Mesenchymal stem cell (in vitro differentiated cells and primary cell): ENCODE data around the gene TYROBP.
A peak's percentile ranks its signal among the peaks of the same experiment; 100 is the strongest.

Source experiments
- DNase-seq: peaks from one replicate; pipeline ENCODE4 v3.0.0-alpha.2; 2013
- H2AFZ ChIP-seq: one replicate; pipeline ENCODE4 v1.6.1; 2013; ENCODE audit warnings: low read depth, mild to moderate bottlenecking, control low read depth, inconsistent platforms, low read length, moderate library complexity
- H2AK5ac ChIP-seq: 2 replicates; pipeline ENCODE4 v1.6.1; 2013; ENCODE audit warnings: low read length, moderate library complexity, mild to moderate bottlenecking, inconsistent platforms; ENCODE audit not compliant: severe bottlenecking
- H2BK120ac ChIP-seq: one replicate; pipeline ENCODE4 v1.6.1; 2013; ENCODE audit warnings: low read depth, mild to moderate bottlenecking, inconsistent platforms, low read length, moderate library complexity
- H2BK12ac ChIP-seq, 2 experiments: one replicate each; pipeline ENCODE4 v1.6.1; 2013; ENCODE audit warnings: inconsistent platforms in 2 of 2, low read length in 2 of 2, mild to moderate bottlenecking in 2 of 2, moderate library complexity in 2 of 2, control low read depth in 1 of 2
- H2BK15ac ChIP-seq: one replicate; pipeline ENCODE4 v1.6.1; 2013; ENCODE audit warnings: mild to moderate bottlenecking, low read depth, inconsistent platforms; ENCODE audit not compliant: poor library complexity, severe bottlenecking
- H2BK5ac ChIP-seq: 2 replicates; pipeline ENCODE4 v1.6.1; 2013; ENCODE audit warnings: low read depth, mild to moderate bottlenecking, low read length, control low read depth, inconsistent platforms; ENCODE audit not compliant: poor library complexity, severe bottlenecking
- H3K14ac ChIP-seq, 2 experiments: one replicate each; pipeline ENCODE4 v1.6.1; 2013; ENCODE audit warnings: inconsistent platforms in 2 of 2, low read length in 2 of 2, control low read depth in 1 of 2, mild to moderate bottlenecking in 1 of 2, moderate library complexity in 1 of 2
- H3K18ac ChIP-seq, 2 experiments: one replicate each; pipeline ENCODE4 v1.6.1; 2013; ENCODE audit warnings: inconsistent platforms in 2 of 2, low read length in 2 of 2, control low read depth in 1 of 2, low read depth in 1 of 2, mild to moderate bottlenecking in 1 of 2
- H3K23ac ChIP-seq, 2 experiments: one replicate each; pipeline ENCODE4 v1.6.1; 2013; ENCODE audit warnings: inconsistent platforms in 2 of 2, low read length in 2 of 2, mild to moderate bottlenecking in 2 of 2, moderate library complexity in 2 of 2, control low read depth in 1 of 2
- H3K27ac ChIP-seq: 2 replicates; pipeline ENCODE4 v1.5.1; 2013; ENCODE audit warnings: mild to moderate bottlenecking, moderate library complexity, low read length, control low read depth, inconsistent platforms; ENCODE audit not compliant: poor library complexity, severe bottlenecking
- H3K27me3 ChIP-seq, 2 experiments: 2 replicates each; pipeline versions ENCODE4 v1.6.1 to v1.7.0; 2013; ENCODE audit warnings: low read length in 2 of 2, mild to moderate bottlenecking in 2 of 2, moderate library complexity in 2 of 2, control low read depth in 1 of 2, inconsistent platforms in 1 of 2; ENCODE audit not compliant: control insufficient read depth in 1 of 2, insufficient read depth in 1 of 2
- H3K36me3 ChIP-seq, 2 experiments: 2 replicates each; pipeline versions ENCODE4 v1.6.1 to v1.7.0; 2013; ENCODE audit warnings: low read length in 2 of 2, control low read depth in 1 of 2, inconsistent platforms in 1 of 2, low read depth in 1 of 2, mild to moderate bottlenecking in 1 of 2; ENCODE audit not compliant: insufficient read depth in 2 of 2, control insufficient read depth in 1 of 2
- H3K4ac ChIP-seq, 2 experiments: one replicate each; pipeline ENCODE4 v1.6.1; 2013; ENCODE audit warnings: inconsistent platforms in 2 of 2, low read length in 2 of 2, mild to moderate bottlenecking in 2 of 2, moderate library complexity in 2 of 2, control low read depth in 1 of 2, low read depth in 1 of 2
- H3K4me1 ChIP-seq: 2 replicates; pipeline ENCODE4 v1.6.1; 2013; ENCODE audit warnings: low read depth, low read length, control low read depth; ENCODE audit not compliant: control insufficient read depth, insufficient read depth
- H3K4me2 ChIP-seq: 2 replicates; pipeline ENCODE4 v1.6.1; 2013; ENCODE audit warnings: low read length, mild to moderate bottlenecking, inconsistent platforms; ENCODE audit not compliant: poor library complexity, severe bottlenecking
- H3K4me3 ChIP-seq, 2 experiments: 2 replicates each; pipeline versions ENCODE4 v1.5.1 to v1.7.0; 2013; ENCODE audit warnings: low read length in 2 of 2, mild to moderate bottlenecking in 2 of 2, control low read depth in 1 of 2, low read depth in 1 of 2; ENCODE audit not compliant: insufficient read depth in 1 of 2
- H3K79me1 ChIP-seq: replicated peaks from 2 replicates; pipeline ENCODE4 v1.6.1; 2013; ENCODE audit warnings: mild to moderate bottlenecking, control low read depth, low read length, inconsistent platforms; ENCODE audit not compliant: poor library complexity, severe bottlenecking
- H3K9ac ChIP-seq: 2 replicates; pipeline ENCODE4 v1.7.0; 2013; ENCODE audit warnings: mild to moderate bottlenecking, low read length, moderate library complexity
- H3K9me3 ChIP-seq: 2 replicates; pipeline ENCODE4 v1.7.0; 2013; ENCODE audit warnings: mild to moderate bottlenecking, low read length; ENCODE audit not compliant: control insufficient read depth
- H4K8ac ChIP-seq: one replicate; pipeline ENCODE4 v1.6.1; 2013; ENCODE audit warnings: inconsistent platforms, mild to moderate bottlenecking, low read length, moderate library complexity
- H4K91ac ChIP-seq: one replicate; pipeline ENCODE4 v1.6.1; 2013; ENCODE audit warnings: mild to moderate bottlenecking, low read length, inconsistent platforms
- WGBS: methylation state at CpG from one replicate; pipeline ENCODE4 v1.1.7; 2013; ENCODE audit warnings: mixed read lengths; 5-methylcytosine and 5-hydroxymethylcytosine counted together

The TYROBP gene

DNA sequence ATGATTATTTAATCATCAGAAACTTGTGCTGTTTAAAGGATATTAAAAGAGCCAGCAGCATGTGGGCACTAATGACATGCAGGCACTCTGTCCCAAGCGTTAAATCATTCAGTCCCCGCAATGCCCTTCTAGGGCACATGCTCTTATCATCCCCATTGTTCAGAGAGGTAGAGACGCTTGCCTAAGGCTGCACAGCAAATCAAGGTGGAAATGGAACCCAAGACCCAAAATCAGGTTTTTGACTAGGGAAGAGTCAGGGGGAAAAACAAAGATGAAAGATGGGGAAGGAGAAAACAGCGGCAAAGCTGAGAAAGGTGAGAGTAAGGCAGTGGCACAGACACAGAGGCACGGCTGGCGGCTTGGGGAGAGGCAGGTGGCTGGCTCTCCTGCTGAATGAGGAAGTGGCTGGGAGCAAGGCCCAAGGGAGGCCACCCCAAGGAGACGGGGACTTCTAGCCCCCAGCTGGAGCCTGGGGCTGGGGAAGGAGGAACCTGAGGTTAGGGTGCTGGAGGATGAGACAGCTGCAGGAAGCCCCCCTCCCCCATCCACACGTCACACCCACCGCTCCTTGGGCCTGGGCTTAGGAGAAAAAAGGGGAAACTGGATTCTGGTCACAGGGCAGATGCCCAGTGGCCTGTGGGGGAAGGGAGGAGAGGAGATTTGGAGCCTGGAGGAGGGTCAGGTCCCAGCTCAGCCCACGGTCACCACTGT, 1.0 kb upstream of the TYROBP start:
- 74% methylated on average over 7 of the region's 10 CpGs for WGBS

DNA sequence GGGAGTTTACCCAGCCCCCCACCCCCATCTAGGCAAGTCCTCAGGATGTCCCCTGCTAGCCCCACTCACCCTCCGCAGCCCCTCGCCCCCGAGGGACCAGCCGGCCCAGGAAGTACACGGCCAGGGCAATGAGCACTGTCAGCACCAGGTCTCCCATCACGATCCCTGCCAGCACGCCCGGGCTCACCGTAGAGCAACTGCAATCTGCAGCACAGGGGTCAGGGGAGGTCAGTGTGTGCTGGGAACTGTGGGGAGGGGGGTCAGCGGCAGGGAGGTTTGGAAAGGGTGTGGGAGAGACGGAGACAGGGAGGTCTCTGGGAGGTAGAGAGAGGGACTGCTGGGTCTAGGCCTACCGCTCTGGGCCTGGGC, 734 bp downstream of the TYROBP start:
- H2BK5ac ChIP-seq: no peak overlapping the region
- H3K79me1 ChIP-seq: no peaks in the 10 kb centered on the region
- H3K27ac ChIP-seq: no peak overlapping the region
- H2BK120ac ChIP-seq: no peak overlapping the region
- H3K9ac ChIP-seq: no peak overlapping the region
- 33% methylated on average over 12 of the region's 12 CpGs for WGBS
- H3K36me3 ChIP-seq: no peaks in the 10 kb centered on the region
- H3K18ac ChIP-seq: no peak overlapping the region
- no peak overlapping the region for H3K14ac ChIP-seq
- no peak overlapping the region for H2AK5ac ChIP-seq
- H3K23ac ChIP-seq: no peak overlapping the region
- no peaks in the 10 kb centered on the region for H3K9me3 ChIP-seq
- no peak overlapping the region for H2BK15ac ChIP-seq
- H2BK12ac ChIP-seq: peak overlapping the region in 1 of 2 experiments; percentile 37
- H3K4me1 ChIP-seq: peaks cover 14% of the 10 kb centered on the region
- no peak overlapping the region for H3K4me3 ChIP-seq
- peak overlapping the region; percentile 56 for H4K8ac ChIP-seq
- no peaks in the 10 kb centered on the region for H3K27me3 ChIP-seq
- no peak overlapping the region for H3K4ac ChIP-seq
- no peak for DNase-seq
- H3K4me2 ChIP-seq: no peak overlapping the region
- peak overlapping the region; percentile 76 for H4K91ac ChIP-seq
- no peak overlapping the region for H2AFZ ChIP-seq

More for the DNA sequence above, 1.0 kb upstream of the TYROBP start:
- no peak overlapping the region for H2AK5ac ChIP-seq
- no peak overlapping the region for H2BK15ac ChIP-seq
- no peak overlapping the region for H3K9ac ChIP-seq
- no peak overlapping the region for H4K8ac ChIP-seq
- no peaks in the 10 kb centered on the region for H3K9me3 ChIP-seq
- peaks cover 3% of the 10 kb centered on the region for H3K4me1 ChIP-seq
- no peak overlapping the region for H2BK5ac ChIP-seq
- H2BK12ac ChIP-seq: peak overlapping the region in 1 of 2 experiments; percentile 45
- H3K23ac ChIP-seq: no peak overlapping the region
- no peaks in the 10 kb centered on the region for H3K79me1 ChIP-seq
- H2AFZ ChIP-seq: no peak overlapping the region
- no peak overlapping the region for H3K4me3 ChIP-seq
- no peak overlapping the region for H3K14ac ChIP-seq
- H3K27ac ChIP-seq: no peak overlapping the region
- H4K91ac ChIP-seq: no peak overlapping the region
- no peak overlapping the region for H2BK120ac ChIP-seq
- no peak for DNase-seq
- no peaks in the 10 kb centered on the region for H3K27me3 ChIP-seq
- no peaks in the 10 kb centered on the region for H3K36me3 ChIP-seq
- H3K4ac ChIP-seq: peak overlapping the region in 1 of 2 experiments; percentile 13
- H3K4me2 ChIP-seq: no peak overlapping the region
- H3K18ac ChIP-seq: no peak overlapping the region

DNA sequence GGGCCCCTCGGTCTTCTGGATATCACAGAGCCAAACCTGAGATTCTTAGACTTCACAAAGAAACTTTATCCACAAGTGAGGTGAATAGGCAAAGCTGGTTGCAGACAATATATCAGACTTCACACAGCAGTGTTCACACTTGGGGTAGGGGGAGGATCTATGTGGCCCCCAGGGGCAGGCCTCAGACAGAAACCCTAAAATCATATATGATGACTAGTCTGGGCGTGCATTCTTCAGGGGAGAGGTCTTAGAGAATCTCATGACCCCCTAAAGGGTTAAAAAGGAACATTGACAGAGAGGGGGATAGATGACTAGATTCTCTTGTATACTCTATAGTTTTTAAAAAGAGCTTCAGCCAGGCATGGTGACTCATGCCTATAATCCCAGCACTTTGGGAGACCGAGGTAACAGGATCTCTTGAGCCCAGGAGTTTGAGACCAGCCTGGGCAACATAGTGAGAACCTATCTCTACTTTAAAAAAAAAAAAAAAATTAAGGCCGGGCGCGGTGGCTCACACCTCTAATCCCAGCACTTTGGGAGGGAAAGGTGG, 2.8 kb downstream of the TYROBP start:
- no peak overlapping the region for H3K14ac ChIP-seq
- H2AFZ ChIP-seq: no peak overlapping the region
- no peak overlapping the region for H4K91ac ChIP-seq
- no peaks in the 10 kb centered on the region for H3K9me3 ChIP-seq
- H3K27me3 ChIP-seq: no peaks in the 10 kb centered on the region
- peak; percentile 48 for DNase-seq
- H3K79me1 ChIP-seq: no peaks in the 10 kb centered on the region
- no peak overlapping the region for H3K23ac ChIP-seq
- 76% methylated on average over 6 of the region's 6 CpGs for WGBS
- H2AK5ac ChIP-seq: no peak overlapping the region
- no peak overlapping the region for H3K27ac ChIP-seq
- H3K4ac ChIP-seq: no peak overlapping the region
- no peak overlapping the region for H3K4me3 ChIP-seq
- H2BK15ac ChIP-seq: peak overlapping the region; percentile 37
- H3K36me3 ChIP-seq: no peaks in the 10 kb centered on the region
- peaks cover 22% of the 10 kb centered on the region for H3K4me1 ChIP-seq
- no peak overlapping the region for H3K9ac ChIP-seq
- no peak overlapping the region for H2BK5ac ChIP-seq
- H2BK12ac ChIP-seq: peak overlapping the region in 1 of 2 experiments; percentile 12
- H3K4me2 ChIP-seq: no peak overlapping the region
- no peak overlapping the region for H3K18ac ChIP-seq
- H4K8ac ChIP-seq: no peak overlapping the region
- no peak overlapping the region for H2BK120ac ChIP-seq

DNA sequence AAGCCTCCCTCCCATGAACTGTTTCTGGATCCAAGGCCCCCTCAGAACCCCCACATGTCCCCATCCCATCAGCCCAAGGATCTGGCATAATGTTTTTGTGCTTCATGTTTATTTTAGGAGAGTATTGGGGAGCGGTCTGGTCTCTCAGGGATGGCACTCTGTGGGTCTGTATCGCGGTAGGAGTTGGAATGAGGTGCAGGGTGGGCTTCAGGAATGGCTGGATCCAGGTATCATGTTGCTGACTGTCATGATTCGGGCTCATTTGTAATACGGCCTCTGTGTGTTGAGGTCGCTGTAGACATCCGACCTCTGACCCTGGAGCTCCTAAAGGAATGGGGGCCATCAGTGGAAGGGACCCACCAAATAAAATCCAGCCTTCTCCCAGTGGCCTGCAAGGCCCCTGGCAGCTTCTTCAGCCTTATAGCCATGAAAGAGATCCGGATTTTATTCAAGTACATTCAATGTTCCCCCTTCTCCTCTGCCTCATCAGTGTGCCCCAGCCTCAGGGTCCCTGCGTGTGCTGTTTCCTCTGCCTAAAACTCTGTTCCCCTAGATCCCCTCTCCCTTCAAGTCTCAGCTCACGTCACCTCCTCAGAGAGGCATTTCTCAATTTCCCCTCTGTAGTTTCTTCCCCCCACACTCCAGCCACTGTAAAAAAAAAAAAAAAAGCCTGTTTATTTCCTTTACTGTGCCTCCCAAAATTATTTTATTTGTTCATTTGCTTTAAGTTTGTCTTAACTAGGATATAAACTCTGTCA, 3.6 kb downstream of the TYROBP start:
- no peak overlapping the region for H2AFZ ChIP-seq
- no peaks in the 10 kb centered on the region for H3K79me1 ChIP-seq
- H3K27ac ChIP-seq: no peak overlapping the region
- H3K9me3 ChIP-seq: no peaks in the 10 kb centered on the region
- H3K14ac ChIP-seq: no peak overlapping the region
- no peak overlapping the region for H2BK15ac ChIP-seq
- H3K36me3 ChIP-seq: no peaks in the 10 kb centered on the region
- no peak overlapping the region for H2BK5ac ChIP-seq
- peaks cover 22% of the 10 kb centered on the region for H3K4me1 ChIP-seq
- no peak overlapping the region for H2AK5ac ChIP-seq
- H3K9ac ChIP-seq: no peak overlapping the region
- no peak overlapping the region for H4K8ac ChIP-seq
- H3K18ac ChIP-seq: no peak overlapping the region
- H3K23ac ChIP-seq: no peak overlapping the region
- no peaks in the 10 kb centered on the region for H3K27me3 ChIP-seq
- H2BK12ac ChIP-seq: peak overlapping the region in 1 of 2 experiments; percentile 75
- no peak for DNase-seq
- WGBS: 90% methylated on average over 10 of the region's 10 CpGs
- H2BK120ac ChIP-seq: no peak overlapping the region
- H3K4ac ChIP-seq: peak overlapping the region in 1 of 2 experiments; percentile 37
- H4K91ac ChIP-seq: no peak overlapping the region
- H3K4me3 ChIP-seq: no peak overlapping the region
- no peak overlapping the region for H3K4me2 ChIP-seq
